Osteoblast (primary cell): Measurements from ENCODE around the gene C6orf120. TPM values are rescaled to one million over a fixed set of nuclear protein-coding genes. Genes with fewer than 3 reads are reported as not detected.

Source experiments
- DNase-seq: peaks from one replicate; pipeline ENCODE4 v3.0.0; 2011; ENCODE audit warnings: low spot score, mixed read lengths; ENCODE audit not compliant: insufficient read length; ENCODE audit errors: missing footprints
- H2AFZ ChIP-seq: 2 replicates; pipeline ENCODE4 v1.6.0; 2011; ENCODE audit warnings: mild to moderate bottlenecking, low read length
- H3K27ac ChIP-seq: 2 replicates; pipeline ENCODE4 v1.5.1; 2011; ENCODE audit warnings: mild to moderate bottlenecking, low read depth, low read length, moderate library complexity
- H3K27me3 ChIP-seq: 2 replicates; pipeline ENCODE4 v1.6.0; 2012; ENCODE audit warnings: mild to moderate bottlenecking, control low read depth, inconsistent platforms, low read length, moderate library complexity; ENCODE audit not compliant: insufficient read depth
- H3K36me3 ChIP-seq: 2 replicates; pipeline ENCODE4 v1.5.1; 2011; ENCODE audit warnings: mild to moderate bottlenecking, low read length, control low read depth, moderate library complexity; ENCODE audit not compliant: insufficient read depth
- H3K4me1 ChIP-seq: 2 replicates; pipeline ENCODE4 v1.5.1; 2011; ENCODE audit warnings: mild to moderate bottlenecking, low read length, control low read depth, moderate library complexity; ENCODE audit not compliant: insufficient read depth
- H3K4me2 ChIP-seq: 2 replicates; pipeline ENCODE4 v1.6.0; 2011; ENCODE audit warnings: mild to moderate bottlenecking, low read length; ENCODE audit not compliant: insufficient read depth
- H3K4me3 ChIP-seq: fragments of 200-600 bp; sonication (generic); 3 replicates; pipeline ENCODE4 v1.5.1; 2012; ENCODE audit warnings: mild to moderate bottlenecking, low read length, inconsistent platforms; ENCODE audit not compliant: insufficient read depth
- H3K79me2 ChIP-seq: 2 replicates; pipeline ENCODE4 v1.6.0; 2012; ENCODE audit warnings: mild to moderate bottlenecking, low read length, control low read depth, inconsistent platforms; ENCODE audit not compliant: insufficient read depth
- H3K9me3 ChIP-seq: 2 replicates; pipeline ENCODE4 v1.5.1; 2011; ENCODE audit warnings: low read depth, low read length, control low read depth
- H4K20me1 ChIP-seq: 2 replicates; pipeline ENCODE4 v1.6.0; 2012; ENCODE audit warnings: mild to moderate bottlenecking, low read length, control low read depth; ENCODE audit not compliant: insufficient read depth
- total RNA-seq: library from RNA; depleted of rRNA; stranded (reverse); fragments of >200 nt; gene quantifications from 2 replicates; pipeline ENCODE4 v1.2.3, GENCODE V29; 2012
- TF ChIP-seq, protein P1 (sequence below): IDR thresholded peaks from 2 replicates; pipeline ENCODE4 v1.5.1; 2011; ENCODE audit warnings: mild to moderate bottlenecking, low read depth, low read length, moderate library complexity; ENCODE audit errors: extremely low read depth

Gene C6orf120
- total RNA-seq, 1 donor, result 54.3 TPM

DNA sequence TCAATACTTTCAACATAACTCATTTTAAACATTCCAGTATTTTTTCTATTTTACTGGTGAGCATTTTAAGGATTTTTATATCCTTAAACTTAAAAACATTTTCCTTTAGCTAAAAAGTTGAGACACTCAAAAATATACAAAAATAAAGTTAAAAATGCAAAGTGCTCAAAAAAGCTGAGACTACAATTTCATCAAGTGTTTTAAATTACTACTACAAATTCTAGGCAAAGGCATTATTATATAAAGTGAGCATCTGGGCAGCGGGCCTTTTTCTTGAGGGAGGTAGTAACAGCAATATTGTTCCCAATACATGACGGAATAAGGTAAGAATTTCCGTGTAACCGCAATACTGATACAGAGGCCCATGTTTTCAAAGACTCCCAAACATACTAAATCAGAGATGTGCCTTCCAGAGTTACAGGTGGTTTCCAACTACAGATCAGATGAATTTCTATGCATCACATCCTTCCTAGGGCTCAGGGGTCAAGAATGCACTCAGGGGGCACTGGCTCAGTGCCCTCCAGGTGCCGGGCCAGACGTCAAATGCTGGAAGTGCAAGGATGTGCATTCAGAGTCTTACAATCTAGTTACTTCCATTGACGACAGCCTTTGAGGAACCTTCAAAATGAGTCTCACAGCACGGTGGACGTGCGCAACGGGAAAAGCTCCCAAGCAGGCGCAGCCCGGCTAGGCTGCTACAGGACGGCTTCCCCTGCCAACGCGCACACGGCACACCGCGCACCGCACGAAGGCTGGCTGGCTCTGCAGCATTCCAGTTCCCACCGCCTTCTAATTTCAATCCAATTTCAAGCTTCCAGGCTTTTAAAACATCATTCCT is 20.7 kb downstream of the C6orf120 start:
- peaks cover 19% of the 10 kb centered on the region for H4K20me1 ChIP-seq
- no peaks in the 10 kb centered on the region for H3K27me3 ChIP-seq
- H3K36me3 ChIP-seq, result peaks cover 9% of the 10 kb centered on the region
- H2AFZ ChIP-seq, result peak overlapping the region; percentile 89
- H3K4me2 ChIP-seq, result peak overlapping the region; percentile 89
- H3K4me3 ChIP-seq, result peak overlapping the region; percentile 90
- peak; percentile 91 for DNase-seq
- H3K4me1 ChIP-seq, result peaks cover 15% of the 10 kb centered on the region
- TF ChIP-seq, protein P1, sequence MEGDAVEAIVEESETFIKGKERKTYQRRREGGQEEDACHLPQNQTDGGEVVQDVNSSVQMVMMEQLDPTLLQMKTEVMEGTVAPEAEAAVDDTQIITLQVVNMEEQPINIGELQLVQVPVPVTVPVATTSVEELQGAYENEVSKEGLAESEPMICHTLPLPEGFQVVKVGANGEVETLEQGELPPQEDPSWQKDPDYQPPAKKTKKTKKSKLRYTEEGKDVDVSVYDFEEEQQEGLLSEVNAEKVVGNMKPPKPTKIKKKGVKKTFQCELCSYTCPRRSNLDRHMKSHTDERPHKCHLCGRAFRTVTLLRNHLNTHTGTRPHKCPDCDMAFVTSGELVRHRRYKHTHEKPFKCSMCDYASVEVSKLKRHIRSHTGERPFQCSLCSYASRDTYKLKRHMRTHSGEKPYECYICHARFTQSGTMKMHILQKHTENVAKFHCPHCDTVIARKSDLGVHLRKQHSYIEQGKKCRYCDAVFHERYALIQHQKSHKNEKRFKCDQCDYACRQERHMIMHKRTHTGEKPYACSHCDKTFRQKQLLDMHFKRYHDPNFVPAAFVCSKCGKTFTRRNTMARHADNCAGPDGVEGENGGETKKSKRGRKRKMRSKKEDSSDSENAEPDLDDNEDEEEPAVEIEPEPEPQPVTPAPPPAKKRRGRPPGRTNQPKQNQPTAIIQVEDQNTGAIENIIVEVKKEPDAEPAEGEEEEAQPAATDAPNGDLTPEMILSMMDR, result no peak
- peak overlapping the region; percentile 84 for H3K27ac ChIP-seq
- H3K79me2 ChIP-seq, result peaks cover 43% of the 10 kb centered on the region
- H3K9me3 ChIP-seq, result no peaks in the 10 kb centered on the region

DNA sequence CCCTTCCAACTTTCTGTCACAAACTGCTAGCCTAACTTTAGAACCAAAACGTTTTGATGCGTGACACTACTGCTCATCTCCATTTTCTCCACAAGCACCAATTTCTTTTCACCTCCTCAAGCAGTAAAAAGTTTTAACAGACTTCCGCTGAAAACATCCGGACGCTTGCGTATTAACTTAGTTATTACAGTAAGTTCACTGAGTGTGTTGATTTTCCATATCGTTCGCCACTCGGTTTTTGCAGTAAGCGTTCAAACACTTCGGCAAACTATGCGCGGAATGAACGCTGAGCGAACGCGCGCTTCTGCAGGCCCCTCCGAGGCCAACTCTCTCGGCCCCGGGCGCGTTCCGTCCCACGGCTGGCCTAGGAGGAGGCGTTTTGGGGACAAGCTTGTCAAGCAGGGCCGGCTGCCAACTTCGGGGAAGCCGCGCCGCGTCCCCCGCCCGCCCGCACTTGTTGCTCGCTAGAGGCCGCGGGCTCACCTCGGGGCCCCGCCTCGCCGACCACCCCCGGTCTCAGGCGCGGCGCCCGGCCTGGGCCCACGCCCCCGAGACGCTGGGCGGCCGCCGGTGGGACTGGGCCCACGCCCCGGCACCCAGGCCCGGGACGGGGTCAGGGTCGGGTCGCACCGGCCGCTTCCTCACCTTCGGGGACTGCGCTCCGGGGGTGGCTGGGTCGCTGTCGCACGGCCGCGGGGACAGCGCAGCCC is 21.4 kb downstream of the C6orf120 start:
- Histone ChIP-seq H3K79me2 (peaks cover 38% of the 10 kb centered on the region), H4K20me1 (peaks cover 19% of the 10 kb centered on the region), H3K4me2 (peak overlapping the region; percentile 89), H3K36me3 (peaks cover 5% of the 10 kb centered on the region), H2AFZ (peak overlapping the region; percentile 89), H3K27me3 (no peaks in the 10 kb centered on the region), H3K27ac (peak overlapping the region; percentile 84), H3K4me3 (peak overlapping the region; percentile 90), H3K4me1 (peaks cover 15% of the 10 kb centered on the region), H3K9me3 (no peaks in the 10 kb centered on the region)
- peak; percentile 88 for DNase-seq
- TF ChIP-seq, protein P1, result no peak

DNA sequence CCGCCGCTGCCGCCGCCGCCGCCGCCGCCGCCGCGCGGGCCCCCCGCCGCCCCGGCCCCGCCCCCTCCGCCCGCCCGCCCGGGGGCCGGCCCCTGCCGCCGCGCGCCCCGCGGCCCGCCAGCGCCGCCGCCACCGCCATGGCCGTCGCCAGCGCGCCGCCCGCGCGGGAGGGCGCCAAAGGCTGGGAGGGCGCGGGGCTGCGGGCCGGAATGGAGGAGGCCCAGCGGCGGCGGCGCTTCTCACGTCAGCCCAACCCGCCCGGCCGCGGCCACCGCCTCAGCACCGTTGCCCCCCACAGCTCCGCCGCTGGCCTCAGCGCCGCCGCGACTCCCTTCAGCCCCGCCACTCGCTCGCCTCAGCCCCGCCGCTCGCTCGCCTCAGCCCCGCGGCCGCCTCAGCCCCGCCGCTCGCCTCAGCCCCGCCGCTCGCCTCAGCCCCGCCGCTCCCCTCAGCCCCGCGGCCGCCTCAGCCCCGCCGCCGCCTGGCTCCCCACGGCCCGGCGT is 22.1 kb downstream of the C6orf120 start:
- Histone ChIP-seq H3K9me3 (no peaks in the 10 kb centered on the region), H4K20me1 (peaks cover 18% of the 10 kb centered on the region), H3K4me2 (no peak overlapping the region), H3K27ac (no peak overlapping the region), H3K36me3 (peaks cover 3% of the 10 kb centered on the region), H3K27me3 (no peaks in the 10 kb centered on the region), H2AFZ (no peak overlapping the region), H3K4me3 (peak overlapping the region; percentile 65), H3K79me2 (peaks cover 35% of the 10 kb centered on the region), H3K4me1 (peaks cover 15% of the 10 kb centered on the region)
- peak; percentile 95 for DNase-seq
- TF ChIP-seq, protein P1, result no peak
